HG02885 (cell line): ENCODE results near the gene RAB15.

ENCODE experiments used
- ATAC-seq: cut with Tn5 transposase; IDR thresholded peaks from one replicate; pipeline ENCODE4 v1.9.1; 2021; ENCODE audit warnings: mild to moderate bottlenecking; ENCODE audit not compliant: unreplicated experiment, poor library complexity

The RAB15 gene

GRCh38 chr14:64992328-64992885, 20.3 kb upstream of the RAB15 start:
- ATAC-seq = no peak

- ATAC-seq = no peak
These were observed 18.8 kb upstream of the RAB15 start for GRCh38 chr14:64990939-64991338.

- no peak for ATAC-seq
These were observed 18.2 kb upstream of the RAB15 start for GRCh38 chr14:64990296-64990695.

- no peak for ATAC-seq
These were observed 15.3 kb upstream of the RAB15 start for GRCh38 chr14:64987438-64987767.

- peak; percentile 92 for ATAC-seq
These were observed 14.7 kb upstream of the RAB15 start, which contains the start of gene FNTB for GRCh38 chr14:64986648-64987437. Gene FNTB, plus strand, starts transcription at chr14:64986895. Its CDS starts 59 bp downstream, at chr14:64986954.

- ATAC-seq = no peak
These were observed 11.5 kb upstream of the RAB15 start for GRCh38 chr14:64983439-64984310.

- no peak for ATAC-seq
These were observed 7.4 kb upstream of the RAB15 start for GRCh38 chr14:64979336-64980074.

GRCh38 chr14:64974563-64974962, 2.4 kb upstream of the RAB15 start:
- ATAC-seq = no peak

GRCh38 chr14:64973826-64974225, 1.7 kb upstream of the RAB15 start:
- ATAC-seq = no peak

GRCh38 chr14:64973026-64973442, 898 bp upstream of the RAB15 start:
- ATAC-seq = no peak

GRCh38 chr14:64971491-64971942, 619 bp downstream of the RAB15 start:
- ATAC-seq = no peak

- ATAC-seq = no peak
These were observed 1.2 kb downstream of the RAB15 start for GRCh38 chr14:64970776-64971477.

GRCh38 chr14:64970041-64970440, 2.1 kb downstream of the RAB15 start:
- ATAC-seq = no peak

- no peak for ATAC-seq
These were observed 3.5 kb downstream of the RAB15 start for GRCh38 chr14:64968651-64969050.

GRCh38 chr14:64968167-64968566, 4.0 kb downstream of the RAB15 start:
- ATAC-seq = no peak

- no peak for ATAC-seq
These were observed 5.2 kb downstream of the RAB15 start for GRCh38 chr14:64966976-64967375.

GRCh38 chr14:64965356-64966000, 6.7 kb downstream of the RAB15 start:
- ATAC-seq = no peak

GRCh38 chr14:64963611-64964010, 8.5 kb downstream of the RAB15 start:
- no peak for ATAC-seq

- no peak for ATAC-seq
These were observed 11.3 kb downstream of the RAB15 start for GRCh38 chr14:64960762-64961276.
